HepG2 (cell line): Measurements from ENCODE around the gene MSH3. TPM values are rescaled to one million over a fixed set of nuclear protein-coding genes. Genes with fewer than 3 reads are reported as not detected.

Source experiments
- ATAC-seq: fragments of 200-7000 bp; cut with Tn5 transposase; 3 replicates; pipeline ENCODE4 v1.9.1; 2020; ENCODE audit warnings: mild to moderate bottlenecking, moderate library complexity
- BruUV-seq: library from RNA; stranded (reverse); fragments of 400-500 nt; replicated peaks from 2 replicates; lab custom pipeline; 2021; lab: Mats Ljungman, UMichigan
- CTCF ChIA-PET: fragments of 300-600 bp; formaldehyde crosslinking; extraction: SDS; loops from one replicate; lab custom pipeline; 2021; ENCODE audit warnings: low total read pairs, inconsistent platforms, low intra/inter-chr PET ratio; lab: Yijun Ruan, JAX
- POLR2A ChIA-PET: fragments of 350-600 bp; sonication (Branson Sonifier 250); formaldehyde crosslinking; loops from one replicate; lab custom pipeline; 2020; ENCODE audit warnings: antibody characterized with exemption, inconsistent platforms; lab: Yijun Ruan, JAX
- DNase-seq: peaks from one replicate; pipeline ENCODE4 v3.0.0-alpha.2; 2015; ENCODE audit warnings: low spot score
- FAIRE-seq: peaks from 3 replicates; lab custom pipeline; 2011; peaks lifted over from hg19 to GRCh38; lab: Jason Lieb, UNC
- H2AFZ ChIP-seq: one replicate; pipeline ENCODE4 v1.6.1; 2011; ENCODE audit warnings: low read length, inconsistent platforms
- H3K27ac ChIP-seq: fragments of 300-600 bp; 3 replicates; pipeline ENCODE4 v1.8.0; 2011; ENCODE audit warnings: mixed run types, mild to moderate bottlenecking, mixed read lengths, low read length, inconsistent platforms; ENCODE audit not compliant: insufficient read depth; ENCODE audit errors: extremely low read length
- H3K27me3 ChIP-seq, 2 experiments: fragments of 200-600 bp in 1 of 2; 2 replicates in 1 of 2; 3 replicates in 1 of 2; pipeline versions ENCODE4 v1.6.0 to v1.8.0; 2011; ENCODE audit warnings: low read length in 2 of 2, mild to moderate bottlenecking in 2 of 2, moderate library complexity in 2 of 2, inconsistent platforms in 1 of 2; ENCODE audit not compliant: insufficient read depth in 2 of 2, control insufficient read depth in 1 of 2
- H3K36me3 ChIP-seq, 2 experiments: fragments of 200-600 bp in 1 of 2; replicated peaks in 1 of 2; 2 replicates in 1 of 2; 3 replicates in 1 of 2; pipeline versions ENCODE4 v1.5.1 to v1.8.0; 2011; ENCODE audit warnings: low read length in 2 of 2, inconsistent platforms in 1 of 2; ENCODE audit not compliant: insufficient read depth in 2 of 2, control insufficient read depth in 1 of 2
- H3K4me1 ChIP-seq: 2 replicates; pipeline ENCODE4 v1.5.1; 2012; ENCODE audit warnings: low read length, inconsistent platforms; ENCODE audit not compliant: insufficient read depth
- H3K4me2 ChIP-seq: 2 replicates; pipeline ENCODE4 v1.6.0; 2011; ENCODE audit warnings: low read depth, low read length, inconsistent platforms
- H3K4me3 ChIP-seq, 3 experiments: fragments of 200-600 bp in 1 of 3; sonication (generic), shearing (Covaris generic) in 1 of 3; replicated peaks in 1 of 3; 2 replicates each; pipeline ENCODE4 v1.5.1; 2011 to 2016; ENCODE audit warnings: low read length in 3 of 3, inconsistent platforms in 2 of 3, low read depth in 2 of 3, mild to moderate bottlenecking in 2 of 3, control low read depth in 1 of 3, mixed read lengths in 1 of 3; ENCODE audit not compliant: insufficient read depth in 1 of 3
- H3K79me2 ChIP-seq: one replicate; pipeline ENCODE4 v1.6.1; 2011; ENCODE audit warnings: low read length, inconsistent platforms; ENCODE audit not compliant: insufficient read depth
- H3K9ac ChIP-seq: 2 replicates; pipeline ENCODE4 v1.6.0; 2011; ENCODE audit warnings: mild to moderate bottlenecking, low read depth, low read length, inconsistent platforms; ENCODE audit not compliant: insufficient read depth
- H3K9me3 ChIP-seq: 2 replicates; pipeline ENCODE4 v1.5.1; 2012; ENCODE audit warnings: mild to moderate bottlenecking, low read length
- H4K20me1 ChIP-seq: 2 replicates; pipeline ENCODE4 v1.6.0; 2011; ENCODE audit warnings: inconsistent platforms, mild to moderate bottlenecking, low read length, moderate library complexity; ENCODE audit not compliant: insufficient read depth
- KDM1A ChIP-seq: IDR thresholded peaks from 2 replicates; pipeline ENCODE4 v1.6.1; 2016; ENCODE audit warnings: missing compliant biosample characterization
- MAFF ChIP-seq: IDR thresholded peaks from 2 replicates; pipeline ENCODE4 v1.6.1; 2011; ENCODE audit warnings: low read depth, low read length, improper control_type of control experiment
- SMC3 ChIP-seq: IDR thresholded peaks from 2 replicates; pipeline ENCODE4 v1.6.1; 2011; ENCODE audit warnings: low read length, improper control_type of control experiment
- STAG1 ChIP-seq: sonication (generic); formaldehyde crosslinking; IDR thresholded peaks from 2 replicates; pipeline ENCODE4 v1.4.0; 2020; ENCODE audit warnings: missing genetic modification reagents
- ZNF883 ChIP-seq: sonication (generic); formaldehyde crosslinking; IDR thresholded peaks from 2 replicates; pipeline ENCODE4 v1.5.1; 2020; ENCODE audit warnings: mild to moderate bottlenecking, missing genetic modification reagents; ENCODE audit errors: not compliant biosample characterization
- WGBS: methylation state at CpG from one replicate; pipeline ENCODE4 v1.1.6; 2017; ENCODE audit warnings: low lambda C conversion rate; 5-methylcytosine and 5-hydroxymethylcytosine counted together
- in situ Hi-C: cut with HindIII; loops from 2 replicates; pipeline ENCODE4 v1.10.0; 2017; ENCODE audit warnings: low pct_unique_long_range_greater_than_20kb; ENCODE audit not compliant: extremely low pct_ligation_motif_present
- intact Hi-C: fragments of 100-400 bp; cut with micrococcal nuclease; formaldehyde crosslinking; loops from one replicate; pipeline ENCODE4 v1.10.0; 2022; ENCODE audit not compliant: unreplicated experiment
- polyA plus RNA-seq, 8 experiments: library from polyadenylated mRNA; depleted of rRNA in 3 of 8; stranded (reverse) in 7 of 8; unstranded in 1 of 8; fragments of >200 nt; fragmentation: Illumina TruSeq in 4 of 8; extraction: Trizol in 4 of 8; gene quantifications; 2 replicates each; pipeline versions ENCODE4 v1.2.1 to v1.2.3, GENCODE V29; 2011 to 2016; ENCODE audit warnings: low read depth in 4 of 8, missing spikeins in 1 of 8, mixed read lengths in 1 of 8; ENCODE audit not compliant: insufficient read depth in 1 of 8
- total RNA-seq, 5 experiments: library from RNA; depleted of rRNA; stranded (reverse); fragments of >200 nt; fragmentation: Illumina TruSeq; extraction: Trizol; gene quantifications; 2 replicates each; pipeline ENCODE4 v1.2.3, GENCODE V29; 2016; ENCODE audit warnings: low read depth in 1 of 5
- TF ChIP-seq, protein P1 (sequence below): IDR thresholded peaks from 2 replicates; pipeline ENCODE4 v1.6.1; 2012; ENCODE audit warnings: low read length, improper control_type of control experiment
- TF ChIP-seq, protein P2 (sequence below): sonication (generic); formaldehyde crosslinking; IDR thresholded peaks from 2 replicates; pipeline ENCODE4 v1.5.0; 2020; ENCODE audit warnings: missing genetic modification reagents, mild to moderate bottlenecking, borderline replicate concordance

The MSH3 gene
- total and polyA plus RNA-seq, 2 of the 13 experiments (the other 11 are each of a cell fraction or from before 2014, with no cell fraction given): 4.0 to 16.4 TPM

DNA sequence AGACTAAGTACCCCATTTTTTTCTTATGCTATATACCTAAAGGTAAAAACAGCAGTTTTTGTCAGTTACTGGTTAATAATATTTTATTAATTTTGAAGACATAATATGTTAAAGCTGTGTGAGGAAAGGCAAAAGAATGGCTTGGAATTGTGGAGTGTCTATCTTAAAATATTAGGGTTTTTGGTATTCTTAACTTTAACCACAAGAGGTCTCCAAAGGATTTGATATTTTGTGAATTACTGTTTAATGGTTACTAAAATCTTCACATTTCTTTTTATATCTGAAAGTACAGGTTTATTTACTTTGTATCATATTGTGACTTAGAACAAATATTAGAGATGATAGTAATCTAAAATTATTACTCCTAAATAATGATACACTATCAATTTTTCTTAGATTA is 32.3 kb downstream of the MSH3 start:
- Histone ChIP-seq H3K4me1 (no peaks in the 10 kb centered on the region), H3K79me2 (peaks cover 5% of the 10 kb centered on the region), H3K4me2 (no peak overlapping the region), H3K4me3 (no peak overlapping the region), H3K9me3 (no peaks in the 10 kb centered on the region), H3K9ac (no peak overlapping the region), H2AFZ (no peak overlapping the region), H3K27ac (no peak overlapping the region), H3K36me3 (peaks cover 0 to 4% of the 10 kb centered on the region in 2 experiments; a peak in 2 of 5 replicates), H3K27me3 (no peaks in the 10 kb centered on the region), H4K20me1 (no peaks in the 10 kb centered on the region)
- ATAC-seq (no peak), DNase-seq (peak; percentile 6), FAIRE-seq (no peak)
- in situ Hi-C loops (no loop called here), intact Hi-C loops (loop anchor here (2.0 kb wide), 1 partner anchor 478 kb away; no protein-coding TSS in a partner anchor)
- ChIA-PET CTCF (interaction anchor here (1.3 kb wide), 1 partner anchor 479 kb away, joined by 3 read pairs; no protein-coding TSS in a partner anchor), POLR2A (no interaction called here)
- no TSS peak for BruUV-seq
- TF ChIP-seq MAFF (no peak), STAG1 (peak; percentile 51), SMC3 (0 out of 2 replicates have a peak, but pooled peaks have one; percentile 14)

DNA sequence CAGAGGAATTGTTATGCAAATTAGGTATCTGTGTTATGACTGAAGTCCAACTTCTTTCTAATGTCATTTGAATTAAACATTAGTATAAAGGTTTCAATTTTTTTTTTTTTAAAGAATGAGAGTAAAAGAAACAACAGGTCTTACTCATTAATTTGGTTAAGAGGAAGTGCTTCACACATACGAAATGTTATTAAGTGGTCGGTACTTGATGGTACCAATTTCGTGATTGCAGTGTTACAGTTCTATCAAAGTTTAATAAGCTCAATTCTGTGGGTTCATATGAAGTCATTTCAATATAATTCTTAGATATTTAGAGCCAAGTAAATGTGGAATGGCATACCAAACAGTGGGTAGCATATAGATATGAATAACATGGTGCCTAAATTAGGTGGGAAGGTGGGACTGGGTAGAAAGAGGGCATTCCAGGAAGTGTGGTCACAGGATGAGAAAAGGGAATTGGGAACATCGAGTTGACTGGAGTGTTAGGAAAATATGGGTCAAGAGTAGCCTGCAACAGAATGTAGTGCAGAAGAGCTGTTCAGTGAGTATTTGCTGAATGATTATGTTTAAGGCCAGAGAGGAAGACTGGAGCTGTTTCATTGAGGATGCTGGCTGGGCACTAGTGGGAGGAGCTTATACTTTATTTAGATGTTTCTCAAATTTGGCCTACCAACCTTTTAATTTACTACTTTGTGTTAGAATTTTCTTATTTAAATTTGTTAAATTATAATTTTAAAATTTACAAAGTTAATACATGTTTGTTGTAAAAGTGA is 34.4 kb downstream of the MSH3 start:
- ATAC-seq (no peak), FAIRE-seq (no peak), DNase-seq (no peak)
- POLR2A ChIA-PET: no interaction called here
- no peak overlapping the region for H3K27ac ChIP-seq
- CTCF ChIA-PET: no interaction called here
- H3K4me2 ChIP-seq: no peak overlapping the region
- peaks cover 3% of the 10 kb centered on the region for H3K79me2 ChIP-seq
- no peaks in the 10 kb centered on the region for H3K4me1 ChIP-seq
- WGBS: 87% methylated on average over 4 of the region's 4 CpGs
- no peaks in the 10 kb centered on the region for H4K20me1 ChIP-seq
- in situ Hi-C loops: no loop called here
- intact Hi-C loops: no loop called here
- H3K27me3 ChIP-seq: no peaks in the 10 kb centered on the region
- no peak overlapping the region for H3K4me3 ChIP-seq
- H2AFZ ChIP-seq: no peak overlapping the region
- H3K9me3 ChIP-seq: no peaks in the 10 kb centered on the region
- BruUV-seq: no TSS peak
- no peaks in the 10 kb centered on the region; a peak in 1 of 5 replicates for H3K36me3 ChIP-seq
- no peak overlapping the region for H3K9ac ChIP-seq
- TF ChIP-seq, protein P1, sequence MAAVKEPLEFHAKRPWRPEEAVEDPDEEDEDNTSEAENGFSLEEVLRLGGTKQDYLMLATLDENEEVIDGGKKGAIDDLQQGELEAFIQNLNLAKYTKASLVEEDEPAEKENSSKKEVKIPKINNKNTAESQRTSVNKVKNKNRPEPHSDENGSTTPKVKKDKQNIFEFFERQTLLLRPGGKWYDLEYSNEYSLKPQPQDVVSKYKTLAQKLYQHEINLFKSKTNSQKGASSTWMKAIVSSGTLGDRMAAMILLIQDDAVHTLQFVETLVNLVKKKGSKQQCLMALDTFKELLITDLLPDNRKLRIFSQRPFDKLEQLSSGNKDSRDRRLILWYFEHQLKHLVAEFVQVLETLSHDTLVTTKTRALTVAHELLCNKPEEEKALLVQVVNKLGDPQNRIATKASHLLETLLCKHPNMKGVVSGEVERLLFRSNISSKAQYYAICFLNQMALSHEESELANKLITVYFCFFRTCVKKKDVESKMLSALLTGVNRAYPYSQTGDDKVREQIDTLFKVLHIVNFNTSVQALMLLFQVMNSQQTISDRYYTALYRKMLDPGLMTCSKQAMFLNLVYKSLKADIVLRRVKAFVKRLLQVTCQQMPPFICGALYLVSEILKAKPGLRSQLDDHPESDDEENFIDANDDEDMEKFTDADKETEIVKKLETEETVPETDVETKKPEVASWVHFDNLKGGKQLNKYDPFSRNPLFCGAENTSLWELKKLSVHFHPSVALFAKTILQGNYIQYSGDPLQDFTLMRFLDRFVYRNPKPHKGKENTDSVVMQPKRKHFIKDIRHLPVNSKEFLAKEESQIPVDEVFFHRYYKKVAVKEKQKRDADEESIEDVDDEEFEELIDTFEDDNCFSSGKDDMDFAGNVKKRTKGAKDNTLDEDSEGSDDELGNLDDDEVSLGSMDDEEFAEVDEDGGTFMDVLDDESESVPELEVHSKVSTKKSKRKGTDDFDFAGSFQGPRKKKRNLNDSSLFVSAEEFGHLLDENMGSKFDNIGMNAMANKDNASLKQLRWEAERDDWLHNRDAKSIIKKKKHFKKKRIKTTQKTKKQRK: no peak
- TF ChIP-seq, protein P2, sequence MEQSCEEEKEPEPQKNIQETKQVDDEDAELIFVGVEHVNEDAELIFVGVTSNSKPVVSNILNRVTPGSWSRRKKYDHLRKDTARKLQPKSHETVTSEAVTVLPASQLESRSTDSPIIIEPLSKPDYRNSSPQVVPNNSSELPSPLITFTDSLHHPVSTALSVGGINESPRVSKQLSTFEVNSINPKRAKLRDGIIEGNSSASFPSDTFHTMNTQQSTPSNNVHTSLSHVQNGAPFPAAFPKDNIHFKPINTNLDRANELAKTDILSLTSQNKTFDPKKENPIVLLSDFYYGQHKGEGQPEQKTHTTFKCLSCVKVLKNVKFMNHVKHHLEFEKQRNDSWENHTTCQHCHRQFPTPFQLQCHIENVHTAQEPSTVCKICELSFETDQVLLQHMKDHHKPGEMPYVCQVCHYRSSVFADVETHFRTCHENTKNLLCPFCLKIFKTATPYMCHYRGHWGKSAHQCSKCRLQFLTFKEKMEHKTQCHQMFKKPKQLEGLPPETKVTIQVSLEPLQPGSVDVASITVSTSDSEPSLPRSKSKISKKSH: no peak
- no peak for TF ChIP-seq KDM1A (CRISPR knock-in tag)
- no peak for TF ChIP-seq ZNF883 (CRISPR knock-in tag)
